GM19193 (cell line): ENCODE data around the gene MFNG.

Source experiments
- POLR2A ChIP-seq: IDR thresholded peaks from 4 replicates; pipeline ENCODE4 v1.6.1; 2011; ENCODE audit not compliant: insufficient read depth, insufficient read length; ENCODE audit errors: extremely low read depth

MFNG gene

DNA sequence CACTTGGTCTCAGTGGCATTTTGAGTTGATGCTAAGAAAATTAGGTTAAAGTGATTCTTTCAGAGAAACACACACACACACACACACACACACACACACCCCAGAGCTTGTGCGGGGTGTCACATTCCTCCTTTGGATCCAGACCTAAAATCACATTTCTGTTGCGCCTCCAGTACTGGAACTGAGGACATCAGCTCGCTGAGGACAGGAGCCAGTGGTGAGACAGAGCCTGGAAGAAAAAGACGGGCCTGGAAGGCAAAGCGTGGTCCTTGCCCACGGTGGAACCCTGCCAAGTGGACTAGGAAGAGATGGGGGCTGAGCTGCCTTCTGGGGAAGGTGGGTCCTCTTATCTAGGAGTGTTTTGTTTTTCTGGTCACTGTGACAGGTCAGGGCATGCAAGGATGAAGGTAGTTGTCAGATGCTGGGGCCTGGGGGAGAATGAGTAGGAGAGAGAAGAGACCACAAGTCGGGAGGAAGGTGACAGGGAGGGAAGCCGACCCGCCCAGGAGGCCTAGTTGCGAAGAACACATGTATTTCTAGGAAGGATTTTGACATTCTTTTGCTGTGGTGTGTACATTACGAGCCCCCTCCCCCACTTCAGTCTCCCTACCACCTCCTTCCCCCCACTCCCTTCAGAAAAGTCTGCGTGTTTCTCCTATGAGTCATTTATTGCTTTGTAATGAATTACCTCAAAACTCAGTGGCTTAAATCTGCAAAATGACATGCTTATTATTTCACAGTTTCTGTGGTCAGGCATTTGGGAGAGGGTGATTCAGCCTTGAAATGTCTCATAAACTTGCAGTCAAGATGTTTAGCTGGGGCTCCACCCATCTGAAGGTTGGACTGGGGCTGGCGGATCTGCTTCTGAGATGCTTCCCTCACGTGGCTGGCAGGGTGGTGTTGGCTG is 54.1 kb downstream of the MFNG start:
- TF ChIP-seq POLR2A: no peak

- TF ChIP-seq POLR2A: no peak
Observed at GRCh38 chr22:37431366-37431765, 54.8 kb downstream of the MFNG start.

DNA sequence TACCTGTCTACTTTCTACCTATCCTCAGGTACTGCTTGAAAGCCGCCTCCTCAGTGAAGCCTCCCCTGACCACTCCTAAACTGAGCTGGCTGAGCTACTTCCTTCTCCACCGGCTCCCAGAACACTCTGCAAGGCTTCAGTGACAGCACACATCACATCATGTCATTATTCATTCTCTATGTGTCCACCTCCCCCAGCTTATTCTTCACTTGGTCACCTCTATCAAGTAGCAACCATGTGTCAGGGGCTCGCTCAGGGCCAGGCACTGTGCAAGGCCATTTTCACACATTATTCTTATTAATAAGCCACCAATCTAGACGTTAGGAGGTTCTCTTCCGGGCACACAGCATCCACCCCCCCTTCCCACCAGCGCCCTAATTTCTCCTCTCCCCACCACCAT is 55.2 kb downstream of the MFNG start:
- TF ChIP-seq POLR2A: no peak

- no peak for TF ChIP-seq POLR2A
Observed at GRCh38 chr22:37428649-37429586, 57.3 kb downstream of the MFNG start.

GRCh38 chr22:37427711-37428635 is 58.2 kb downstream of the MFNG start:
- TF ChIP-seq POLR2A: no peak

DNA sequence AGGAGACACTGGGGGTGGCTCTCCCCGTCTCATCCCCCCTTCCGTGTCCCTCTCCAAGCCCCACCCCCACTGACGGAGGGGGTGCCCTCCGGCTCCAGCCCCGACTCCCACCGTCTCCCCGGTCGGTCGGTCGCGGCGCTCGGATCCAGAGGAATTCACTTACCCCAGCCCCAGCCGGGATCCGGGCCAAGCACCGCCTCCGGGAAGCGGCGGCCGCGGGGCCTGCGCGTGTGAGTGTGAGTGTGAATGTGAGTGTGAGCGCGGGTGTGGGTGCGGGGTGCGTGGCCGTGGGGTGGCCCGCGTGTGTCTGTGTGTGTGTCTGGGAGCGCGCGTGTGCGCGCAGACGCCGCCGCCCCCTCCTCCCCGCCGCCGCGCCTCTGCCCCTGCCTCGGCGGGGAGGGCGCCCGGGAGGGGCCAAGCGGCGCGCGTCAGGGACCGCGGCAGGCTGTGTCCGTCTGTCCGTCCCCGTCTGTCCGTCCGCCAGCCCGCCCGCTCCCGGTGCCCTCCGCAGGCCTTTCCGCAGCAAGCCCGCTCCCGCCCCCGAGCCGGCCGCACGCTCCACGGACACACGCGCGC is 59.0 kb downstream of the MFNG start, which contains the start of gene ELFN2:
ELFN2 (minus strand) TSS at position 345 of the 576 bp plus-strand sequence. CDS start 51,945 bp downstream, outside the sequence.
- no peak for TF ChIP-seq POLR2A

DNA sequence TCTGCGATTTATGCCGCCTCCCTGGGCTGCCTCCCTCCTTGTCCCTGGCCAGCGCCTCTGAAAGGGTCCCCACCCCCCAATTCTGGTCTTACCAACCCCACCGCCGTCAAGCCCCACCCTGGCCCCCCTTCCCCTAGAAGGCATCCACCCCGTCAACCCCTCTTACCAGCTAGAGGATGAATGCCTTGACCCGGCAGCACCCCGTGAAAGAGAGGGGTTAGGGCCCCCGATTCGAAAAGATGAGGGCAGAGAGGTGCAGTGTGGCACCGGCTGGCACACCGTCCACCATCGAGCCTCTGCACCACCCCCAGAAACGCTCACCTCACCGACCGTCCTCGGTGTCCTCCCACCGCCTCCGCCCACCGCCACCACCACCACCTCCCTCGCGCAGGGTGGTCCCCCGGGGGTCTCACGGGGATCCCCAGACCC is 59.5 kb downstream of the MFNG start:
- TF ChIP-seq POLR2A: no peak

- TF ChIP-seq POLR2A: no peak
Observed at GRCh38 chr22:37425800-37426705, 60.1 kb downstream of the MFNG start.

DNA sequence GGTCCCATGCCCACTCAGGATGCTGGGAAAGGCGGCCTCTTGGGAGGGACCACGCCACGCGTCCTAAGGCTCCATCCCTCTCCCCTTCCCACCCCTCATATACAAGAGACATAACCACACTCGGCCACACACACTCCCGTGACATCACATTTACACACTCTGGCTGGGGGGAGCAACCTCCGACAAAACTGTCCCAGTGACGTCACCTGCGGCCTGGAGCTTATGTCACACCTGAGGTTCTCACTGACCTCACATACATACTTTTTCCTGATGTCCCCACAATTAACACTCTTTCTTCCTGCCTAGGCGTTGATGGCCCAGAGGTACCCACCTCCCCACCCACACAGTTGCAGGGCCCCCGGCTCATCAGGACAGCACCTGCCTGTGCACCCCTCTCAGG is 60.8 kb downstream of the MFNG start:
- TF ChIP-seq POLR2A: no peak

DNA sequence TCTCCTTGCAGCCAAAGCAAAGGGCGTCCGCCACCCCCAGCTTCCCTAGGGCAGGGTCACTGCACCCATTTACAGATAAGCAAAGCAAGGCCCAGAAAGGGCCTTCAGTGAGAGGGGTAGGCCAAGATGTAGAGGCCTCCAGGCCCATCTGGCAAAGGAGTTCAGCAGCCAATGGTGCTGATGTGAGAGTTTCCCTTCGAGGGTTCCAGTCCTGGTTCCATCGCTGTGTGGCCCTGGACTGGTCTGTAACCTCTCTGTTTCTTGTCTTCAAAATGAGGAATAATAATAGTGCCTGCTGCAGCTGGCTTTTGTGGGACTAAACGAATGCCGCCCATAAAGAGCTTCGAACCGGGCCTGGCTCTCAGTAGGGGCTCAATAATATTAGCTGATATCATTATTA is 62.9 kb downstream of the MFNG start:
- no peak for TF ChIP-seq POLR2A

- TF ChIP-seq POLR2A: no peak
Observed at GRCh38 chr22:37421468-37421877, 64.7 kb downstream of the MFNG start.

GRCh38 chr22:37420686-37421467 is 65.3 kb downstream of the MFNG start:
- TF ChIP-seq POLR2A: no peak
